GM18511 (cell line): ENCODE measurements around the gene HLTF.

Experiments used
- ATAC-seq: cut with Tn5 transposase; IDR thresholded peaks from one replicate; pipeline ENCODE4 v1.9.1; 2021; ENCODE audit warnings: mild to moderate bottlenecking, moderate library complexity; ENCODE audit not compliant: unreplicated experiment

HLTF gene

DNA sequence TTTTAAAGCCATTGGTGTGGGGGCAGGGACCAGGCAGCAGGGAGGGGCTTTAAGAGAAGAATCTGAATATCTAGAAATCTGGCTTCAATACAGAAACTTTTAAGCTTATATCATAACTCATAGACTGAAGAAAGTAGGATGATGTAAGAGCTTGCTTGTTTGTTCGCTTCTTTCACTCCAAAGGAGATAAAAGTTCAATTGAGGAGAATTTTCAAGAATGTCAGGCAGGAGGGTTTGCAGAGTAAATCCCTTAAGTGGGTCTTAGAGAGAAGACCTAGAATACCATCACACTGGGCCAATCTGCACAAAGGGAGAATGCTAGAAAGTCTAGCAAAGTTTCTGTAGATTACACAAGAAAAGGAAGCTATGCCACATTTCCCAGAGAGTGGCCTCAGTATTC lies 4.1 kb upstream of the HLTF start:
- no peak for ATAC-seq

DNA sequence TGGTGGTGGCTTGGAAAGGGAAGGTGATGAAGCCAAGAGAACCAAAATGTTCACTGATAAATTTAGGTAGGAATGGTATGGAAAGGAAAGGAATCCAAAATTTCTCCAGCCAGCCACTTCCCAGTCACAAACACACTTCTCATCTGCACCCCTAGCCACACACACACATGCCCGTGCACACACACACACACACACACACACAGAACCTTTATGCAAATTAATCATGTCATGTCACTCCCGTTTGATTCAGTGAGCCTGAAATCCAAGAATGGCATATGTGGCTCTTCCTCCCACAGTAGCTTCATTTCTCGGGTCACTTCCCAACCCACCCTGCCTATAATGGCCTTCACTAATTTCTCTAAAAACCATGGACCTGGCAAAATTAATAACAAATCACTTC lies 3.1 kb upstream of the HLTF start:
- ATAC-seq, result no peak

DNA sequence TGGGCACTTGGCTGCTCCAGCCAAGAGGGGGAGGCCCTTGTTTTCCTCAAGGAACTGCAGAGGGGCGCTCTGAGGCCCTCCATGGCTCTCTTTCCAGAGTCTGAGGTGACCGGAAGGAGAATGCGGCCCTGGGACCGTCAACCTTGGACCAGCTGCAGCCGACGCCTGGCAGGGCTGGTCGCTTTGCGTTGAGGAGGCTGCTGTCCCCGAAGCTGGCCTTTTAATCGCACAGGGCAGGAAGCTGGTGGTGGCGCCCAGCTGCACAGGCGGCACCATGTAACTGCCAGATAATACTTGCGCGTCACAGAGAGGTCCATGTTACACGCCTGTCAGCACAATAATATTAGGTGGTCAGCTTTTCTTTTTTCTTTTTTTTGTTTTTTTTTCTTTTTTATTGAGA lies 875 bp upstream of the HLTF start:
- ATAC-seq, result no peak

DNA sequence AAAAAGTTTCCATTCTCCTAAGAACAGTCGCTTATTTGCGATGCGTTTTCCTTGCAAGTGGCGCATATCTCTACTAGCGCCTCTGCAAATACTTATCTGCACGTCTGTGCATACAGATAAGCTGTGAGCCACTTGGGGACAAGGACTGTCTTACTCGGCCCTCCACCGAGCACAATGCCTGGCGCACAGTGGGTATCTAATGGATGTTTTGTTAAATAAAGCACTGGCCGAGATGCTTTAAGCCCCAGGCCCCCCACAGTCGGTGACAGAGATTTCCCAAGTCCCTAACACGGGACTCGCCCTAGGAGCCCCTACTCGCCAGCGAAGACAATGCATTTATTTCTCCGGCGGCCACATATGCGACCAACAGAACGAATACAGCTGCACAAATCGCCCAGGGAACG lies 503 bp downstream of the HLTF start:
- ATAC-seq, result peak; percentile 41

DNA sequence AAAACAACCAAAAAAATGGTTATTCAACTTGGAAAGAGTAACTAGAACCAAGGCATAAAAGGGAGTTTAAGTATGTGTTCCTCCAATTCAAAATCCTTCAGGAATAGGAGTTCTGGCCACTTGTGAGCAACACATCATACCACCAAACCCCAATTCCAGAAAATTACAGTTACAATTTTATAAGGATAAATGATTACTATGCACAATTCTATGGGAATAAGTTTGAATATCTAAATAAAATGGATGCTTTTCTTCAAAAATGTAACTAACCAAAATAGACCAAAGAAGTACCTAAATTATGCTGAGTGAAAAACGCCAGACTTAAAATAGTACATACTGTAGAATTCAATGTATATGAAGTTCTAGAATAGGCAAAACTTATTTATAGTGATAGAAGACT lies 4.6 kb downstream of the HLTF start:
- no peak for ATAC-seq

DNA sequence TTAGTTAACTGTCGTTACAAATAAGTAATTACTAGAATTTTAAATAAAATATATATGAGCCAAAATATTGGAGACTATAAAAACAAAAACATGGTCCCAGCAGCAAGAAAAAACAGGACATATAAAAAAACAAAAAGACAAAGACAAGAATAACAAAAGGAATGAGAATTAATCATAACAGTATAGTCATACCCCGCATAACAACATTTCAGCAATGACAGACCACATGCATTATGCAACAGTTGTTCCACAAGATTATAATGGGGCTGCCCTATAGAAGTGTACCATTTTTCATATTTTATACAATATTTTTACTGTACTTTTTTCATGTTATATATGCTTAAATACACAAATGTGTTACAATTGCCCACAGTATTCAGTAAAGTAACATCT lies 5.6 kb downstream of the HLTF start:
- ATAC-seq, result no peak

DNA sequence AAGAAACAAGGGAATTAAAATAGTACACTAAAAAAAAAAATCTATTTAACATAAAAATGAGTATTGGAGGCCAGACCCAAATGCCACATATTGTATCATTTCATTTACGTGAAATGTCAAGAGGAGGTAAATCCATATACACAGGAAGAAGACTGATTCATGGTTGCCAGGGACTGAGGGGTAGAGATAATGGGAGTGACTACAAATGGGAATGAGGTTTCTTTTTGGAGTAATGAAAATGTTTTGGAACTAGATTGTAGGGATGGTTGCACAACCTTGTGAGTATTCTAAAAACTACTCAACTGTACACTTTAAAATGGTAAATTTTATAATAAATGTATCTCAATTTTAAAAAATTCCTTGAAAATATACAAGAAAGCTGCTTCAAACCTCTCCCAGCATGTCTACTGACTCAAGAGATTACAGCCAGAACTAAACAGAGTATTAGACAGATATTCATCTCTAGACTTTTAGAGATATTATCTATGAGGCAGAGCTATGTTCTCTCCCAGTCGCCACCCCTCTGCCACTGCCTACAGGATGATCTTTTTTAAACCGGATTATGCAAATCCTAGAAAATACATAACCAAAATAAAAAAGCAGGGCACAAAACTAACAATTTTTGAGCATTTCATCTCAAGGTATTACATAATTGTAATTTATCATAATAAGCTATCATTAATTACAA lies 6.2 kb downstream of the HLTF start:
- no peak for ATAC-seq

DNA sequence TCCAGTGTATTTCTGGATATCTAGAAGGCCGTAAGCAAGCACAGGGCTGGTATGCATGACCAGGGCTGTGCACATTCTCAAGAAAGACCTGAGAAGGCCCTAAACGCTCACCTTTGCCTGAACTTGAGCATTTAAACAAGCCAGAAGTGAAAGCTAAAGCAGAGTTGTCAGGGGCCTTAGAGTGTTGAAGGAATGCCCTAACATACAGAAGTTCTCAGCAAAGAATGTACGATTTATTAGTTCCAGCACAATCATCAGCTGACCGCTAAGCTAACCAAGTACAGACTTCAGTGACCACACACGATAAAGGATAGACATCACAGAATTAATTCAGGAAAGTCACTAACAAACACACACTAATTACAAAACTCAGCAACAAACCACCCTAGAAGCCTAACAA lies 8.7 kb downstream of the HLTF start:
- no peak for ATAC-seq

DNA sequence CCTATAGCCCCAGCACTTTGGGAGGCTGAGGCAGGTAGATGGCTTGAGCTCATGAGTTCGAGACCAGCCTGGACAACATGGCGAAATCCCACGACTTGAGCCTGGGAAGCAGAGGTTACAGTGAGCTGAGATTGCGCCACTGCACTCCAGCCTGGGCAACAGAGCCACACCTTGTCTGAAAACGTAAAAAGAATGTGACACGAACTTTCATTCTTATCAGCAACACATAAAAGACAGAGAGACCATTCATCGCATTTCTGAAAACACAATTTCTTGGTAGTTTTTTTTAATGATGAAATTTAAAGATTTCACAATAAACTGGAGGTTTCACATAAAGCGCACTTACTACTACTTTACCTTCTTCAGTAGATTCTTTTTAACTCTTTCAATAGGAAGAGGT lies 18.4 kb downstream of the HLTF start:
- no peak for ATAC-seq

DNA sequence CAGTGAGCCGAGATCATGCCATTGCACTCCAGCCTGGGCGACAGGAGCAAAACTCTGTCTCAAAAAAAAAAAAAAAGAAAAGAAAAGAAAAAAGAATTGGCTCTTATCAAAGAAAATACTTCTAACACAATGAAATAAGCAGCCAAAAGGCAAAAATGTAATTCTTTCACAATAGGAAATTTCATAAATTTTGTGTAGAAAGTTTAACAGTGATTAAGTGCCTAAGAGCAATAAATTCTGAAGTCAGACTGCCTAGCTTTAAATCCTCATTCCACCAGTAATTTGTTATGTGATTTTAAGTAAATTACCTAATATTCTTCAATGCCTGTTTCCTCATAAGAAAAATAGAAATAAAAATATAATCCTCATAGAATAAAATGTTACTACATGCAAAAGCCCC lies 24.6 kb downstream of the HLTF start:
- no peak for ATAC-seq

DNA sequence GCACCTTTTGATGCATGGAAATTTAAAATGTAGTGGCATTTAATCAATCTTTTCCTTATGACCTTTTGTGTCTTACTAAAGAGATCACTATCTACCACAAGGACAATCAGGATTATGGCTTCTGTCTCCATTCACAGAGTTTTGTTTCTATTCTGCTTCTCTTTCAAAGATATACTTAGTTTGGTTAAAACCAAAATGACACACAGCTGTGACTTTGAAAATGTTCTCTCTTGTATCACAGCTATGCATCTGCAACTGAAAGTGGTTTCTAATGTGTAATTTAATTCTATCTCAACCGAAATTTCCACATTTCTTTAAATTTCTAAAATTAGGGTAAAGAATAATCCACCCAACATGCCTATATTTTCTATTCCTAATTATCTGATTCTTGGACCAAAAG lies 27.7 kb downstream of the HLTF start:
- peak; percentile 86 for ATAC-seq

DNA sequence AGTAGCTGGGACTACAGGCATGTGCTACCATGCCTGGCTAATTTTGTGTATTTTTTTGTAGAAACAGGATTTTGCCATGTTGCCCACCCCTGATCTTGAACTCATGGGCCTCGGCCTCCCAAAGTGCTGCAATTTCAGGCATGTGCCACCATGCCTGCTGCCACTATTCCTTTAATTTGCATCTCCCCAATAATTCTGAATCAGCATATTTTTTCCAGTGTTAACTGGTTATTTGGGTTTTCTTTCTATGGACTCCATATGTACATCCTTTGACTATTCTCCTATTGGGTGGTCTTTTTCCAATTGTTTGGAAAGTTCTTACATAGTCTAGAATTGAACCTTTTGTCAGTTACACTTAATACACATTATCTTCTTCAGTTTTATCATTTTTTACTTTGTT lies 28.1 kb downstream of the HLTF start:
- no peak for ATAC-seq

DNA sequence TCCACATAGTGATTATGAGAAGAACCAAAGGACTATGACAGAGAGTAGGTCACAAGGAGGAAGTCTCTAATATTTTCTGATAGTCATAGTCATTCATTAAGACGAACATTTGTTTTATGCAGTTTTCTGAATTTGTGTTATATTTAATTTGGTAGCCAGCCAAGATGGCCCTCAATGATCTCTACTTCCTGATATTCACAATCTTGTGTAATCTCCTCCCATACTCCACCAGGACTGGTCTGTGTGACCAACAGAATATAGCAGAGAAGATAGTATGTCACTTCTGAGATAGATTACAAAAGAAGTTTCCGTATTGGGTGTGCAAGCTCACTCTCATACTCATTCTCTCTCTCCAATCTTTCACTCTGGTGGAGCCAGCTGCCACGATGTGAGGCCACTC lies 30.8 kb downstream of the HLTF start:
- ATAC-seq, result no peak

DNA sequence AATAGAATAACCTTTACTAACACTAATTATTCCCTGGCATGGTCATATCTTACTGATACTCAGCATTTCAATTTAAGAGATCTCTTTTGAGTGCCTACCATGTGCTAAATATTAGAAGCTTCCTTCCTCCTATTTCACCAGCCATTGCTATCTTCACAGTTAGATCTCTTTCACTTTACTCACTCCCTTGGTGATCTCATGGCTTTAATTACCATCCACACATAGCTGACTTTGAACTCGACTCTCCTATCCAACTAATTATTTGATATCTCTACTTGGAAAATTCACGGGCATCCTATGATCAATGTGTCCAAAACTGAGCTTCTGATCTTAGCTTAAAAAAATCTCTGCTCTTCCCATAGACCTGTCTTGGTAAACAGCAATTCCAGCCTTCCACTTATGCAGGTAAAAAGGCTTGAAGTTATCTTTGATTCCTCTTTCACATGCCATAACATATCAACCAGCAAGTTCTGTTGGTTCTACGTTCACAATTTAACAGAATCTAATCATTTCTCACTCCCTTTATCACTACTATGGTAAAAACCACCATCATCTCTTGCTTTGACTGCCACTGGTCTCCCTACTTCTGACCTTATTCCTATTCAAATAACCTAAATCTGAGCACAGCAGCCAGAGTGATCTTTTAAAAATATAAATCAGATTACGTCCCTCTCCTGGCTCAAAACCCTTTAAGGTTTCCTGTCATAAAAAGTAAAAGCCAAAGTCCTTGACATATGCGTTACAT lies 41.8 kb downstream of the HLTF start:
- no peak for ATAC-seq

DNA sequence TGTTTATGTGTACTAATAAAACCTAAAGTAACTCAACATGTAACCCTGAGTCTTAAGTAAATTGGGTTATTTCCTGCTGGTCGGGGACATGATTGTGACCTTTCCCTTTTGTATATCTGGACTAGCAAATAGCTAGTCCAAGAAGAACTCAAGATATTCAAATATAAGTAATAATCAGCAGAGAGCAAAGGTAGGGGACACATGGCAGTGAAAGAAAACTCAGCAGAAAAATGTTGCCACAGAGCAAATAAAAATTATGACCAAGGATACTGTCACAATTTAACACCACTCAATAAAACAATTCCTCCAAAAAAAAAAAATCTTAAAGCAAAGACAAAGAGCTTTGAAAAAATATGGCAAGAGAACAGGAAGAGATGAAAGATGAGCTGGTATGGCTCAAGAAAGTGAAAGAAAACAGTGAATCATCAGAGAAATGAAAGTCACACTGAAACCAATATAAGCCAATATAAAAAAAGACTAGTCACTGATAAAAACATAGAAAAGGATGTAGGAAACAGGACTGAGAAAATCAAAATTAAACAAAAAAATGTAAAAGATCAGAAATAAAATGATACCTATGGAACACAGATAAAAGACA lies 43.4 kb downstream of the HLTF start:
- peak; percentile 93 for ATAC-seq

DNA sequence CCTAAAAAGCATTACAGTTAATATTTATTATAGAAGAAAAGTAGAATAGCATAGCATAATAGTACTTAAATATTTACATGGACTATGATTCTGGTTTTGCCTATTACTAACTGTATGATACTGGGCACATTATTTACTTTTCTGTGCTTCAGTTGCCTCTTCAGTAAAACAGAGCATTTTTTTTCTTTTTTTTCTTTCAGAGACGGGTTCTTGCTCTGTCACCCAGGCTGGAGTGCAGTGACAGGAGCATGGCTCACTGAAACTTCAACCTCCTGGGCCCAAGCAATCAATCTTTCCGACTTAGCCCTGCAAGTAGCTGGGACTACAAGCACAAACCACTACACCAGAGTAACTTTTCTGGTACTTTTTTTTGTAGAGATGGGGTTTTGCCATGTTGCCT lies 48.0 kb downstream of the HLTF start:
- ATAC-seq, result no peak

DNA sequence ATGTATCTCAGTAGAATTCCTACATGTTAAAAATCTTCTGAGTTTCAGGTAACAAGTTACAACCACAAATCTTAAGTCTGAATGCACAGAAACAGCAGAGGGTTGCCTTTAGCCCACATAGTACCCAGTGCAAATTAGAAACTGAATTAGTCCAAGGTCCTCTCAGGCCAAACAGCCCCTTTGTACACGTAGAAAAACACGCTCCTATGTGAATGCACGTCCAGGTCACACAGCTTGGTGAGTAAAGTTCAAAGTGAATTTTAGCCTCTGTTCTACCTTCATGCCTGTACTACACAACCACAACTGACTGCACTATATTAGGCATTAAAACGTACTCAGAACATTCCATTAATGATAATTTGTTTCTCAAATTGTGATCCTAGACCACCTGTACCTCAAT lies 48.6 kb downstream of the HLTF start:
- no peak for ATAC-seq

DNA sequence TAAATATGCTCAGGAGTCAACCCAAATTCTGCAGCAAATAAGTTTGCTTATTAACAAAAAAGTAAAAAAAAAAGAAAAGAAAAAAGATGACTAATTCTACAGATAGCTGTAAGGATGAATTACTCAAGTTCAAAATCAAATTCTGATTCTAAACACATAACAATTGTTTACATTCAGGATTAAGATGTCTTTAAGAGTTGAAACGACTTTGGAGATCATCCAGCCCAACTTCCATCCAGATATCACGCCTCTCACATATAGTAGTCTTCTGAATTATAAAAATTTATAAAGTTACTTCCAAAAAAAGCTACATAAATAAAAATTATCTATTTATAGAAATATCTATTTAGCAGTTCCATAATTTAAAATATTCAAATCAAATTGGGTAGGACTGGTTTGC lies 55.2 kb downstream of the HLTF start:
- ATAC-seq, result no peak

DNA sequence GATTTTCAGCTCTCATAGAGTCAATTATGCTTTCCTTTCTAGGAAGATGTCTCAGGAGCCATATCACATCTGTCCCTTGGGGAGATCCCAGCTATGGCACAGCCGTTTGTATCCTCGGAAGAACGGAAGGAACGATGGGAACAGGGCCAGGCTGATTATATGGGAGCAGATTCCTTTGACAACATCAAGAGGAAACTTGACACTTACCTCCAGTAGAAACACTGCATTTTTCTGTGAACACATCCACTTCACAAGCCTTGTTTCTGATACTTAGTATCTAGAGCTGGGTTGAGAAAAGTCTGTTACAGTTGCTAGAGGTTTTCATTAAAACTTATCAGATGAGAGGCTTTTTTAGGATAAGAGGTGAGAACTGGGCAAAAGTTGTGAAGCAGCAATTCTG lies 59.6 kb downstream of the HLTF start:
- ATAC-seq, result no peak

DNA sequence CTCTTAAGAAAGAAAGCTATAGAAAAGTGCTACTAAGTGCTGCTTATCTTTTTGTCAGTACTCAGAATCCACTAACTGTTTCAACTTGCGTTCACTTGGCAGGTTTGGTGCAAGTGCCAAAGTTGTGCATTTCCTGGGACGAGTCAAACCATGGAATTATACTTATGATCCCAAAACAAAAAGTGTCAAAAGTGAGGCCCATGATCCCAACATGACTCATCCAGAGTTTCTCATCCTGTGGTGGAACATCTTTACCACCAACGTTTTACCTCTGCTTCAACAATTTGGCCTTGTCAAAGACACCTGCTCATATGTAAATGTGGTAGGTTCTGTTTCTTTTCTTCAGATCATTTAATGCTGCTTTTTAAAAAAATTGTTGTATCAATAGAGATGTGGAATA lies 62.4 kb downstream of the HLTF start:
- no peak for ATAC-seq

DNA sequence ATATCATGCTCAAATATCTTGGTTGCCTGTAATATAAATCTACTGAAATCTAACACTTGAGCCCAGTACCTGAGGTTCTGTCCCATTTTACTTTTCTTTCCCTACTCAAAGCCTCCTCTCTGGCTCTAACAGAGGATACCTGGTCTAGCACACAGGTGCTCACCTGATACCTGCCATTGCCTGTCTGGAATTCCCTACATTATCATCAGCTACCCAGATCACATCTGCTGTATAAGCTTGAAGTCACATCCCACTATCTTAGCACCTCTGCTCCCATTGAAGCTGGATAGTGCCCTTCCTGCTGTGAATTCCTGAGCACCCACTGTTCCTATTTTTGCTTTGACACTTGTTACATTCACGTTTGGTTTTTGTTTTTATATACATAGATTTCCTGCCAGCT lies 64.5 kb downstream of the HLTF start:
- ATAC-seq, result no peak

DNA sequence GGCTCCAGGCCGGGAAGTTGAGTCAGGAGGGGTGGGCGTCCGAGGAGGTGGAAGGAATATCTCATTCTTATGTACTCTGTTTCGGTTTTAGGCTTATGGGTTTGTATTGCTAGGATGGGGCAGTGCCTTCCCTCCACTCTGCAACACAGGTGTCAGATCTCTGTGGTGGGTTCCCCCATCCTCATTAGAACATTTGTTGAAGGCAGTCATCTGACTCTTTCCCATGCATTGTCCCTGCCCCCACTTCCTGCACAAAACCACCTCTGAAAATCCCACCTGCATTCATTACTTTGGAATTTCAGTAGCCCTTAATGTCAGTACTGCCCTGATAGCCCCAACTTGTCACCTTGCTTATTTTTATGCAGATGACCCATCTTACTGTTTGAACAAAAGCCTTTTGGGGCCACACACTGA lies 65.5 kb downstream of the HLTF start:
- no peak for ATAC-seq
